ENCODE results near the gene TCP10L. TPM values are rescaled to one million over a fixed set of nuclear protein-coding genes. Genes with fewer than 3 reads are reported as not detected.

The TCP10L gene
- total and polyA plus RNA-seq, 7 donors, result 0.51 to 2.8 (median 1.4) TPM; not detected in 2

DNA sequence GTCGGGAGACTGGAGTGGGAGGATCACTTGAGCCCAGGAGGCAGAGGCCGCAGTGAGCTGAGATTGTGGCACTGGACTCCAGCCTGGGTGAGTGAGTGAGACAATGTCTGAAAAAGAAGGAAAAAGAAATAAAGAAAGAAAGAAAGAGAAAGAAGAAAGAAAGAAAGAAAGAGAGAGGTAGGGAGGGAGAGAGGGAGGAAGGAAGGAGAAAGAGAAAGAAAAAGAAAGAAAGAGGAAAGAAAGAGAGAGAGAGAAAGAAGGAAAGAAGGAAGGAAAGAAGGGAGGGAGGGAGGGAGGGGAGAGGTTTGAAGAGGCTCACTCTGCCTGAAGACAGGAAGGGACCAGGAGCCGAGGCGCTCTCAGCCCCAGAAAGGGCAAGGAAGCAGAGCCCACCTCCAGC is 4.8 kb upstream of the TCP10L start:
- Histone ChIP-seq H3K4me1 (no peaks in the 10 kb centered on the region), H3K36me3 (peaks cover 0 to 4% (median 0%) of the 10 kb centered on the region in 4 donors), H3K27me3 (peaks cover 0 to 9% (median 0%) of the 10 kb centered on the region in 3 donors), H3K4me3 (no peak overlapping the region), H3K27ac (no peak overlapping the region), H3K9me3 (no peaks in the 10 kb centered on the region)
- TF ChIP-seq, protein P1, sequence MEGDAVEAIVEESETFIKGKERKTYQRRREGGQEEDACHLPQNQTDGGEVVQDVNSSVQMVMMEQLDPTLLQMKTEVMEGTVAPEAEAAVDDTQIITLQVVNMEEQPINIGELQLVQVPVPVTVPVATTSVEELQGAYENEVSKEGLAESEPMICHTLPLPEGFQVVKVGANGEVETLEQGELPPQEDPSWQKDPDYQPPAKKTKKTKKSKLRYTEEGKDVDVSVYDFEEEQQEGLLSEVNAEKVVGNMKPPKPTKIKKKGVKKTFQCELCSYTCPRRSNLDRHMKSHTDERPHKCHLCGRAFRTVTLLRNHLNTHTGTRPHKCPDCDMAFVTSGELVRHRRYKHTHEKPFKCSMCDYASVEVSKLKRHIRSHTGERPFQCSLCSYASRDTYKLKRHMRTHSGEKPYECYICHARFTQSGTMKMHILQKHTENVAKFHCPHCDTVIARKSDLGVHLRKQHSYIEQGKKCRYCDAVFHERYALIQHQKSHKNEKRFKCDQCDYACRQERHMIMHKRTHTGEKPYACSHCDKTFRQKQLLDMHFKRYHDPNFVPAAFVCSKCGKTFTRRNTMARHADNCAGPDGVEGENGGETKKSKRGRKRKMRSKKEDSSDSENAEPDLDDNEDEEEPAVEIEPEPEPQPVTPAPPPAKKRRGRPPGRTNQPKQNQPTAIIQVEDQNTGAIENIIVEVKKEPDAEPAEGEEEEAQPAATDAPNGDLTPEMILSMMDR (IDR thresholded peaks at IDR 0.05), result no peak
- TF ChIP-seq POLR2AphosphoS5 (IDR thresholded peaks at IDR 0.05) (no peak), EP300 (IDR thresholded peaks at IDR 0.05) (no peak), POLR2A (IDR thresholded peaks at IDR 0.05) (no peak)
- intact Hi-C loops (cut with DNase I), result no loop called here
- DNase-seq, result no peak
- 88 to 93% methylated on average over 4 of the region's 4 CpGs for WGBS, 2 donors

DNA sequence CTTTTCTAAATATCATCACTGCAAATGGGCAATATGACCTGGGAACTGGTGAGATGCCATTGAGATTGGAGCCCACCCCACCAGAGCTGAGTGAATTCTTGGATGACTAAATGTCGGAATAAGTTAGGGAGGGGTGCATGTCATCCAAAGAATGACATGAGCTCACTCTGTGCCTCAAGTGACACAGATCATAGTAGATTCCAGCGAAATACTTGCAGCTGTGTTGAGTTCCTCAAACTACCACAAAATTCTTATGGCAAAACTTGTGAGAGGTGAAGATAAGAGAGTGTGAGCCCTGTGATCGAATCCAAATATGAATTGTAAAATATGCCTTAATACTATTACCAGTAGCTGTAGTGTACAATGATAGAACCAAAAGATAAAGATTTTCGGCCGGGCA is 2.3 kb upstream of the TCP10L start:
- Histone ChIP-seq H3K9me3 (no peaks in the 10 kb centered on the region), H3K27ac (no peak overlapping the region), H3K4me3 (no peak overlapping the region), H3K36me3 (peaks cover 0 to 4% (median 0%) of the 10 kb centered on the region in 4 donors), H3K27me3 (peaks cover 0 to 9% (median 0%) of the 10 kb centered on the region in 3 donors), H3K4me1 (no peaks in the 10 kb centered on the region)
- DNase-seq, result no peak
- TF ChIP-seq, protein P1 (IDR thresholded peaks at IDR 0.05), result no peak
- TF ChIP-seq POLR2A (IDR thresholded peaks at IDR 0.05), result no peak
- TF ChIP-seq EP300 (IDR thresholded peaks at IDR 0.05), result no peak
- no peak for TF ChIP-seq POLR2AphosphoS5 (IDR thresholded peaks at IDR 0.05)
- intact Hi-C loops (cut with DNase I), result no loop called here
- 94% methylated on average over 5 of the region's 5 CpGs for WGBS, 2 donors

DNA sequence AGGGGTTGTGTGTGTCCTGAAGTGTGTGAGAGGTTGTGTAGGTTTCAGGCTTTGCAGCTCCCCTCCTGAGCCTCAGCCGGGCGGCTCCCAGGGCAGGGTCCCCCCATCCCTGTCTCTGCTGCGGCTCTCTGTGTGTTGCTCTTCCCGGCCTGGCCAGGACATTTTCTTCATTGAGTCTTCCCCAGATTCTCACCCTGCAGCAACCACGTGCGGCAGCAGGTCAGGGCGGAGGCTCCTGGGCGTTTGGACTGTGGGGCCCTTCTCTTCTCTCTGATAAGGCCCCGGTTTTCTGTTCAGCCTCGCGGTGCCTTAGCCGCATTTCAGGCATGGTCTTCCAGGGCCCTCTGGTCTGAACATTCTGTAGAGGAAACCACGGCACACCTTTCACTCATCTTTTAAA is 1.8 kb upstream of the TCP10L start:
- WGBS, 2 donors, result 81 to 83% methylated on average over 13 of the region's 13 CpGs
- H3K9me3 ChIP-seq, result no peaks in the 10 kb centered on the region
- intact Hi-C loops (cut with DNase I), result no loop called here
- peaks cover 0 to 9% (median 0%) of the 10 kb centered on the region in 3 donors for H3K27me3 ChIP-seq
- H3K27ac ChIP-seq, result no peak overlapping the region
- TF ChIP-seq EP300 (IDR thresholded peaks at IDR 0.05) (no peak), POLR2AphosphoS5 (IDR thresholded peaks at IDR 0.05) (no peak), POLR2A (IDR thresholded peaks at IDR 0.05) (no peak)
- TF ChIP-seq, protein P1 (IDR thresholded peaks at IDR 0.05), result no peak
- H3K4me3 ChIP-seq, result no peak overlapping the region
- peaks cover 0 to 4% (median 0%) of the 10 kb centered on the region in 4 donors for H3K36me3 ChIP-seq
- DNase-seq, result no peak
- H3K4me1 ChIP-seq, result no peaks in the 10 kb centered on the region

DNA sequence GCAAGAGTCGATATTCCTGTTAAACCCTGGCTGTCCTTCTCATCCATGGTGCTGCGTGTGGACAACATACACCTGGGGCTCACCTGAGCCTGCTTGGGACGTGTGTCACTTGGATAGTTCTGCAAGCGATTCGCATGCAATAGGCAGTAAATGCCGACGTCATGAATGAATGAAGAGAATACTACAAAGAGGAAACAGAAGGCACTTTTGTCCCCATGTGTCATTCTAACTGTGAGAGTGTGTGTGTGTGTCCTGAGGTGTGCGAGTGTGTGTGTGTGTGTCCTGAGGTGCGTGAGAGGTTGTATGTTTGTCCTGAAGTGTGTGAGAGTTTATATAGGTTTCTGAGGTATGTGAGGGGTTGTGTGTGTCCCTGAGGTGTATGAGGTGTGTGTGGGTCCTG is 647 bp upstream of the TCP10L start:
- TF ChIP-seq POLR2AphosphoS5 (IDR thresholded peaks at IDR 0.05) (no peak), EP300 (IDR thresholded peaks at IDR 0.05) (no peak), POLR2A (IDR thresholded peaks at IDR 0.05) (no peak)
- TF ChIP-seq, protein P1 (IDR thresholded peaks at IDR 0.05), result no peak
- DNase-seq, result no peak
- no peak overlapping the region for H3K27ac ChIP-seq
- peaks cover 0 to 3% (median 0%) of the 10 kb centered on the region in 3 donors for H3K27me3 ChIP-seq
- WGBS, 2 donors, result 82 to 89% methylated on average over 9 of the region's 9 CpGs
- peaks cover 0 to 4% (median 0%) of the 10 kb centered on the region in 4 donors for H3K36me3 ChIP-seq
- no peaks in the 10 kb centered on the region for H3K9me3 ChIP-seq
- H3K4me1 ChIP-seq, result no peaks in the 10 kb centered on the region
- intact Hi-C loops (cut with DNase I), result no loop called here
- no peak overlapping the region for H3K4me3 ChIP-seq

DNA sequence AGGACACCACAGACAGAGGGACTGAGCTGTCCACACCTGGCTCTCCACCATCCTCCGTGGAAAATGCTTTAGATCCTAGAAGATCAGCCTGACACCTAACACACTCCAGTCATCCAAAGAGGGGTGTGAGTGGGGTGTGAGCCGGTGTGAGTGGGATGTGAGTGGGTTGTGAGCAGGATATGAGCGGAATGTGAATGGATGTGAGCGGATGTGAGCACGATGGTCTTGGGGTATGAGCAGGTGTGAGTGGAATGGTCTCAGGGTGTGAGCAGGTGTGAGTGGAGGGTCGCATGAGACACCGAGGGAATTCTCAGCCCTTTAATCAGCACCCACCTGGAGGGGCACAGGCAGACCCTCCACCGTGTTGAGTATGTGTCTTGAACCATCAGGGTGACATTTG is 851 bp downstream of the TCP10L start:
- 85 to 89% methylated on average over 8 of the region's 8 CpGs for WGBS, 2 donors
- intact Hi-C loops (cut with DNase I), result no loop called here
- Histone ChIP-seq H3K27ac (no peak overlapping the region), H3K36me3 (peaks cover 0 to 4% (median 0%) of the 10 kb centered on the region in 4 donors), H3K9me3 (no peaks in the 10 kb centered on the region), H3K27me3 (no peaks in the 10 kb centered on the region), H3K4me1 (no peaks in the 10 kb centered on the region), H3K4me3 (no peak overlapping the region)
- TF ChIP-seq POLR2A (IDR thresholded peaks at IDR 0.05) (no peak), POLR2AphosphoS5 (IDR thresholded peaks at IDR 0.05) (no peak), EP300 (IDR thresholded peaks at IDR 0.05) (no peak)
- TF ChIP-seq, protein P1 (IDR thresholded peaks at IDR 0.05), result no peak
- no peak for DNase-seq
